ENCODE data around the gene SLC25A44. TPM values are rescaled to one million over a fixed set of nuclear protein-coding genes. Genes with fewer than 3 reads are reported as not detected.
"Not testable (repeated sequence)": the region's sequence is repeated elsewhere in the genome, so short reads cannot be mapped to it uniquely, and the experiment has no call there.

SLC25A44 gene
- total and polyA plus RNA-seq, 2 donors = 8.8 to 10.7 TPM

- WGBS = 98% methylated on average over 12 of the region's 12 CpGs
- Histone ChIP-seq H3K9me3 (ENCODE audit: control insufficient read depth in 2 of 2, insufficient read depth in 1 of 2, low read length in 1 of 2) (no peaks in the 10 kb centered on the region), H3K36me3 (ENCODE audit: control insufficient read depth in 2 of 2, insufficient read depth in 2 of 2, low read length in 1 of 2) (peaks cover 0 to 11% of the 10 kb centered on the region in 2 donors)
Observed at GRCh38 chr1:156176610-156177210, 17.2 kb upstream of the SLC25A44 start.

GRCh38 chr1:156177919-156178654 is 15.8 kb upstream of the SLC25A44 start:
- Histone ChIP-seq H3K9me3 (ENCODE audit: control insufficient read depth in 2 of 2, insufficient read depth in 1 of 2, low read length in 1 of 2) (no peaks in the 10 kb centered on the region), H3K4me1 (ENCODE audit: control insufficient read depth in 2 of 2, insufficient read depth in 2 of 2, low read length in 2 of 2) (peaks cover 20 to 32% of the 10 kb centered on the region in 2 donors), H3K4me3 (ENCODE audit: low read length in 2 of 2) (no peak overlapping the region), H3K27ac (ENCODE audit: low read depth in 1 of 2, low read length in 1 of 2) (peak overlapping the region; percentile 55 to 75), H3K36me3 (ENCODE audit: control insufficient read depth in 2 of 2, insufficient read depth in 2 of 2, low read length in 1 of 2) (peaks cover 0 to 11% of the 10 kb centered on the region in 2 donors), H3K27me3 (ENCODE audit: control insufficient read depth in 2 of 2, insufficient read depth in 1 of 2, low read length in 1 of 2) (no peaks in the 10 kb centered on the region)
- 40% methylated on average over 7 of the region's 7 CpGs for WGBS
- DNase-seq (ENCODE audit: low read depth in 6 of 9, low spot score in 9 of 9) = peak in 6 of 9 donors; percentile 19 to 82 (median 56)

More at GRCh38 chr1:156176610-156177210, 17.2 kb upstream of the SLC25A44 start:
- H3K4me3 ChIP-seq (ENCODE audit: low read length in 2 of 2) = no peak overlapping the region
- no peak for DNase-seq (ENCODE audit: low read depth in 6 of 9, low spot score in 9 of 9)
- H3K27me3 ChIP-seq (ENCODE audit: control insufficient read depth in 2 of 2, insufficient read depth in 1 of 2, low read length in 1 of 2) = no peaks in the 10 kb centered on the region
- H3K4me1 ChIP-seq (ENCODE audit: control insufficient read depth in 2 of 2, insufficient read depth in 2 of 2, low read length in 2 of 2) = peaks cover 20 to 38% of the 10 kb centered on the region in 2 donors
- H3K27ac ChIP-seq (ENCODE audit: low read depth in 1 of 2, low read length in 1 of 2) = no peak overlapping the region

GRCh38 chr1:156180471-156180870 is 13.4 kb upstream of the SLC25A44 start:
- Histone ChIP-seq H3K27ac (ENCODE audit: low read depth in 1 of 2, low read length in 1 of 2) (no peak overlapping the region), H3K4me1 (ENCODE audit: control insufficient read depth in 2 of 2, insufficient read depth in 2 of 2, low read length in 2 of 2) (peaks cover 15 to 26% of the 10 kb centered on the region in 2 donors), H3K27me3 (ENCODE audit: control insufficient read depth in 2 of 2, insufficient read depth in 1 of 2, low read length in 1 of 2) (no peaks in the 10 kb centered on the region), H3K36me3 (ENCODE audit: control insufficient read depth in 2 of 2, insufficient read depth in 2 of 2, low read length in 1 of 2) (peaks cover 0 to 7% of the 10 kb centered on the region in 2 donors), H3K4me3 (ENCODE audit: low read length in 2 of 2) (no peak overlapping the region), H3K9me3 (ENCODE audit: control insufficient read depth in 2 of 2, insufficient read depth in 1 of 2, low read length in 1 of 2) (no peaks in the 10 kb centered on the region)
- no peak for DNase-seq (ENCODE audit: low read depth in 6 of 9, low spot score in 9 of 9)
- 98% methylated on average over 3 of the region's 3 CpGs for WGBS

- not testable (repeated sequence) for DNase-seq (ENCODE audit: low read depth in 6 of 9, low spot score in 9 of 9)
- 93% methylated on average over 8 of the region's 8 CpGs for WGBS
Observed at GRCh38 chr1:156181391-156181924, 12.4 kb upstream of the SLC25A44 start.

GRCh38 chr1:156182010-156182779 is 11.7 kb upstream of the SLC25A44 start:
- H3K36me3 ChIP-seq (ENCODE audit: control insufficient read depth in 2 of 2, insufficient read depth in 2 of 2, low read length in 1 of 2); H3K9me3 ChIP-seq (ENCODE audit: control insufficient read depth in 2 of 2, insufficient read depth in 1 of 2, low read length in 1 of 2); H3K4me3 ChIP-seq (ENCODE audit: low read length in 2 of 2); DNase-seq (ENCODE audit: low read depth in 6 of 9, low spot score in 9 of 9); H3K27me3 ChIP-seq (ENCODE audit: control insufficient read depth in 2 of 2, insufficient read depth in 1 of 2, low read length in 1 of 2); H3K27ac ChIP-seq (ENCODE audit: low read depth in 1 of 2, low read length in 1 of 2): not testable (repeated sequence)
- 95% methylated on average over 12 of the region's 12 CpGs for WGBS
- peaks cover 15 to 19% of the 10 kb centered on the region in 2 donors for H3K4me1 ChIP-seq (ENCODE audit: control insufficient read depth in 2 of 2, insufficient read depth in 2 of 2, low read length in 2 of 2)

More at GRCh38 chr1:156181391-156181924, 12.4 kb upstream of the SLC25A44 start:
- not testable (repeated sequence) for H3K27me3 ChIP-seq (ENCODE audit: control insufficient read depth in 2 of 2, insufficient read depth in 1 of 2, low read length in 1 of 2); H3K27ac ChIP-seq (ENCODE audit: low read depth in 1 of 2, low read length in 1 of 2); H3K4me3 ChIP-seq (ENCODE audit: low read length in 2 of 2); H3K36me3 ChIP-seq (ENCODE audit: control insufficient read depth in 2 of 2, insufficient read depth in 2 of 2, low read length in 1 of 2); H3K9me3 ChIP-seq (ENCODE audit: control insufficient read depth in 2 of 2, insufficient read depth in 1 of 2, low read length in 1 of 2)
- peaks cover 15 to 26% of the 10 kb centered on the region in 2 donors for H3K4me1 ChIP-seq (ENCODE audit: control insufficient read depth in 2 of 2, insufficient read depth in 2 of 2, low read length in 2 of 2)

- not testable (repeated sequence) for H3K9me3 ChIP-seq (ENCODE audit: control insufficient read depth in 2 of 2, insufficient read depth in 1 of 2, low read length in 1 of 2); H3K4me1 ChIP-seq (ENCODE audit: control insufficient read depth in 2 of 2, insufficient read depth in 2 of 2, low read length in 2 of 2); DNase-seq (ENCODE audit: low read depth in 6 of 9, low spot score in 9 of 9); H3K27ac ChIP-seq (ENCODE audit: low read depth in 1 of 2, low read length in 1 of 2); H3K4me3 ChIP-seq (ENCODE audit: low read length in 2 of 2); H3K27me3 ChIP-seq (ENCODE audit: control insufficient read depth in 2 of 2, insufficient read depth in 1 of 2, low read length in 1 of 2); H3K36me3 ChIP-seq (ENCODE audit: control insufficient read depth in 2 of 2, insufficient read depth in 2 of 2, low read length in 1 of 2)
- 98% methylated on average over 2 of the region's 2 CpGs for WGBS
Observed at GRCh38 chr1:156186347-156187177, 7.3 kb upstream of the SLC25A44 start.

GRCh38 chr1:156190265-156190664 is 3.6 kb upstream of the SLC25A44 start:
- H3K27me3 ChIP-seq (ENCODE audit: control insufficient read depth in 2 of 2, insufficient read depth in 1 of 2, low read length in 1 of 2); H3K27ac ChIP-seq (ENCODE audit: low read depth in 1 of 2, low read length in 1 of 2); H3K9me3 ChIP-seq (ENCODE audit: control insufficient read depth in 2 of 2, insufficient read depth in 1 of 2, low read length in 1 of 2); H3K36me3 ChIP-seq (ENCODE audit: control insufficient read depth in 2 of 2, insufficient read depth in 2 of 2, low read length in 1 of 2); H3K4me3 ChIP-seq (ENCODE audit: low read length in 2 of 2); DNase-seq (ENCODE audit: low read depth in 6 of 9, low spot score in 9 of 9): not testable (repeated sequence)
- peaks cover 12 to 17% of the 10 kb centered on the region in 2 donors for H3K4me1 ChIP-seq (ENCODE audit: control insufficient read depth in 2 of 2, insufficient read depth in 2 of 2, low read length in 2 of 2)
- WGBS = 92% methylated on average over 4 of the region's 4 CpGs

GRCh38 chr1:156191292-156191964 is 2.5 kb upstream of the SLC25A44 start:
- Histone ChIP-seq H3K4me1 (ENCODE audit: control insufficient read depth in 2 of 2, insufficient read depth in 2 of 2, low read length in 2 of 2) (peaks cover 12 to 23% of the 10 kb centered on the region in 2 donors), H3K27me3 (ENCODE audit: control insufficient read depth in 2 of 2, insufficient read depth in 1 of 2, low read length in 1 of 2) (no peaks in the 10 kb centered on the region), H3K36me3 (ENCODE audit: control insufficient read depth in 2 of 2, insufficient read depth in 2 of 2, low read length in 1 of 2) (peaks cover 9 to 12% of the 10 kb centered on the region in 2 donors), H3K9me3 (ENCODE audit: control insufficient read depth in 2 of 2, insufficient read depth in 1 of 2, low read length in 1 of 2) (peaks cover 0 to 3% of the 10 kb centered on the region in 2 donors), H3K27ac (ENCODE audit: low read depth in 1 of 2, low read length in 1 of 2) (no peak overlapping the region), H3K4me3 (ENCODE audit: low read length in 2 of 2) (no peak overlapping the region)
- 97% methylated on average over 4 of the region's 4 CpGs for WGBS
- DNase-seq (ENCODE audit: low read depth in 6 of 9, low spot score in 9 of 9) = no peak
